Measurements from ENCODE around the gene GPR150. TPM values are rescaled to one million over a fixed set of nuclear protein-coding genes. Genes with fewer than 3 reads are reported as not detected.

The GPR150 gene
- total and polyA plus RNA-seq, 5 donors from 2014 or later, result 0.19 to 0.77 (median 0.61) TPM

- peak overlapping the region in 1 of 3 donors; percentile 33 for H3K27ac Mint-ChIP-seq
These were observed 20.6 kb upstream of the GPR150 start for GRCh38 chr5:95599252-95599651.

GRCh38 chr5:95600557-95600956, 19.3 kb upstream of the GPR150 start:
- no peak overlapping the region for H3K27ac Mint-ChIP-seq
- ATAC-seq (ENCODE audit: low read depth in 2 of 2), result no peak
- H3K27me3 Mint-ChIP-seq, result no peaks in the 10 kb centered on the region
- H3K27ac ChIP-seq (ENCODE audit: insufficient read depth, low read length, poor library complexity, severe bottlenecking), result no peak overlapping the region
- H3K9me3 Mint-ChIP-seq, result no peaks in the 10 kb centered on the region
- no peaks in the 10 kb centered on the region for H3K4me1 Mint-ChIP-seq
- peaks cover 22% of the 10 kb centered on the region for H3K36me3 Mint-ChIP-seq
- no peaks in the 10 kb centered on the region for H3K9me3 ChIP-seq (ENCODE audit: control insufficient read depth in 2 of 2, low read length in 2 of 2)
- DNase-seq, result no peak
- no peak overlapping the region for H3K4me3 ChIP-seq (ENCODE audit: low read depth, low read length)
- peaks cover 14% of the 10 kb centered on the region for H3K36me3 ChIP-seq (ENCODE audit: control insufficient read depth, insufficient read depth, low read length)
- H3K4me1 ChIP-seq (ENCODE audit: control insufficient read depth, insufficient read depth, low read length, poor library complexity, severe bottlenecking), result no peaks in the 10 kb centered on the region
- H3K27me3 ChIP-seq (ENCODE audit: control insufficient read depth, insufficient read depth, low read length), result no peaks in the 10 kb centered on the region
- no peak overlapping the region for H3K4me3 Mint-ChIP-seq

More at GRCh38 chr5:95599252-95599651, 20.6 kb upstream of the GPR150 start:
- no peak for DNase-seq
- H3K27me3 ChIP-seq (ENCODE audit: control insufficient read depth, insufficient read depth, low read length), result no peaks in the 10 kb centered on the region
- no peak overlapping the region for H3K27ac ChIP-seq (ENCODE audit: insufficient read depth, low read length, poor library complexity, severe bottlenecking)
- H3K9me3 ChIP-seq (ENCODE audit: control insufficient read depth in 2 of 2, low read length in 2 of 2), result no peaks in the 10 kb centered on the region
- H3K36me3 ChIP-seq (ENCODE audit: control insufficient read depth, insufficient read depth, low read length), result peaks cover 14% of the 10 kb centered on the region
- no peak overlapping the region for H3K4me3 ChIP-seq (ENCODE audit: low read depth, low read length)
- Mint-ChIP-seq H3K36me3 (peaks cover 26% of the 10 kb centered on the region), H3K4me1 (no peaks in the 10 kb centered on the region), H3K4me3 (no peak overlapping the region), H3K9me3 (no peaks in the 10 kb centered on the region), H3K27me3 (no peaks in the 10 kb centered on the region)
- no peak for ATAC-seq (ENCODE audit: low read depth in 2 of 2)
- no peaks in the 10 kb centered on the region for H3K4me1 ChIP-seq (ENCODE audit: control insufficient read depth, insufficient read depth, low read length, poor library complexity, severe bottlenecking)

- Histone ChIP-seq H3K9me3 (ENCODE audit: control insufficient read depth in 2 of 2, low read length in 2 of 2) (no peaks in the 10 kb centered on the region), H3K27me3 (ENCODE audit: control insufficient read depth, insufficient read depth, low read length) (no peaks in the 10 kb centered on the region), H3K27ac (ENCODE audit: insufficient read depth, low read length, poor library complexity, severe bottlenecking) (no peak overlapping the region), H3K4me3 (ENCODE audit: low read depth, low read length) (no peak overlapping the region), H3K36me3 (ENCODE audit: control insufficient read depth, insufficient read depth, low read length) (peaks cover 12% of the 10 kb centered on the region), H3K4me1 (ENCODE audit: control insufficient read depth, insufficient read depth, low read length, poor library complexity, severe bottlenecking) (no peaks in the 10 kb centered on the region)
- Mint-ChIP-seq H3K36me3 (peaks cover 15% of the 10 kb centered on the region), H3K4me1 (no peaks in the 10 kb centered on the region), H3K4me3 (no peak overlapping the region), H3K27me3 (peaks cover 4% of the 10 kb centered on the region), H3K9me3 (no peaks in the 10 kb centered on the region), H3K27ac (no peak overlapping the region)
- DNase-seq (no peak), ATAC-seq (ENCODE audit: low read depth in 2 of 2) (no peak)
These were observed 14.1 kb upstream of the GPR150 start for GRCh38 chr5:95605786-95606185.

GRCh38 chr5:95606419-95606818, 13.5 kb upstream of the GPR150 start:
- Histone ChIP-seq H3K4me1 (ENCODE audit: control insufficient read depth, insufficient read depth, low read length, poor library complexity, severe bottlenecking) (no peaks in the 10 kb centered on the region), H3K9me3 (ENCODE audit: control insufficient read depth in 2 of 2, low read length in 2 of 2) (no peaks in the 10 kb centered on the region), H3K27me3 (ENCODE audit: control insufficient read depth, insufficient read depth, low read length) (no peaks in the 10 kb centered on the region), H3K27ac (ENCODE audit: insufficient read depth, low read length, poor library complexity, severe bottlenecking) (no peak overlapping the region), H3K36me3 (ENCODE audit: control insufficient read depth, insufficient read depth, low read length) (peaks cover 6% of the 10 kb centered on the region), H3K4me3 (ENCODE audit: low read depth, low read length) (no peak overlapping the region)
- H3K4me1 Mint-ChIP-seq, result no peaks in the 10 kb centered on the region
- H3K27me3 Mint-ChIP-seq, result peaks cover 4% of the 10 kb centered on the region
- no peaks in the 10 kb centered on the region for H3K9me3 Mint-ChIP-seq
- peak overlapping the region in 1 of 3 donors; percentile 49 for H3K27ac Mint-ChIP-seq
- DNase-seq (no peak), ATAC-seq (ENCODE audit: low read depth in 2 of 2) (no peak)
- no peak overlapping the region for H3K4me3 Mint-ChIP-seq
- peaks cover 11% of the 10 kb centered on the region for H3K36me3 Mint-ChIP-seq

- Histone ChIP-seq H3K4me3 (ENCODE audit: low read depth, low read length) (no peak overlapping the region), H3K4me1 (ENCODE audit: control insufficient read depth, insufficient read depth, low read length, poor library complexity, severe bottlenecking) (no peaks in the 10 kb centered on the region), H3K27ac (ENCODE audit: insufficient read depth, low read length, poor library complexity, severe bottlenecking) (no peak overlapping the region), H3K9me3 (ENCODE audit: control insufficient read depth in 2 of 2, low read length in 2 of 2) (peaks cover 0 to 12% of the 10 kb centered on the region in 2 experiments), H3K36me3 (ENCODE audit: control insufficient read depth, insufficient read depth, low read length) (no peaks in the 10 kb centered on the region), H3K27me3 (ENCODE audit: control insufficient read depth, insufficient read depth, low read length) (no peaks in the 10 kb centered on the region)
- Mint-ChIP-seq H3K4me1 (no peaks in the 10 kb centered on the region), H3K36me3 (peaks cover 10% of the 10 kb centered on the region), H3K4me3 (no peak overlapping the region), H3K9me3 (peaks cover 0 to 9% (median 6%) of the 10 kb centered on the region in 7 donors), H3K27me3 (peaks cover 6% of the 10 kb centered on the region), H3K27ac (no peak overlapping the region)
- ATAC-seq (ENCODE audit: low read depth in 2 of 2) (no peak), DNase-seq (no peak)
These were observed 10.2 kb upstream of the GPR150 start for GRCh38 chr5:95609711-95610110.

GRCh38 chr5:95610546-95610945, 9.3 kb upstream of the GPR150 start:
- peaks cover 6% of the 10 kb centered on the region for H3K36me3 Mint-ChIP-seq
- Histone ChIP-seq H3K27me3 (ENCODE audit: control insufficient read depth, insufficient read depth, low read length) (no peaks in the 10 kb centered on the region), H3K4me3 (ENCODE audit: low read depth, low read length) (no peak overlapping the region), H3K4me1 (ENCODE audit: control insufficient read depth, insufficient read depth, low read length, poor library complexity, severe bottlenecking) (no peaks in the 10 kb centered on the region), H3K36me3 (ENCODE audit: control insufficient read depth, insufficient read depth, low read length) (no peaks in the 10 kb centered on the region), H3K27ac (ENCODE audit: insufficient read depth, low read length, poor library complexity, severe bottlenecking) (no peak overlapping the region), H3K9me3 (ENCODE audit: control insufficient read depth in 2 of 2, low read length in 2 of 2) (peaks cover 0 to 12% of the 10 kb centered on the region in 2 experiments)
- H3K4me3 Mint-ChIP-seq, result no peak overlapping the region
- peaks cover 0 to 9% (median 6%) of the 10 kb centered on the region in 7 donors for H3K9me3 Mint-ChIP-seq
- ATAC-seq (ENCODE audit: low read depth in 2 of 2), result no peak
- peaks cover 0 to 2% (median 0%) of the 10 kb centered on the region in 4 donors for H3K4me1 Mint-ChIP-seq
- H3K27ac Mint-ChIP-seq, result no peak overlapping the region
- DNase-seq, result no peak
- peaks cover 10% of the 10 kb centered on the region for H3K27me3 Mint-ChIP-seq

GRCh38 chr5:95611396-95611795, 8.5 kb upstream of the GPR150 start:
- Mint-ChIP-seq H3K36me3 (peaks cover 6% of the 10 kb centered on the region), H3K9me3 (peaks cover 0 to 9% (median 6%) of the 10 kb centered on the region in 7 donors), H3K27ac (no peak overlapping the region), H3K4me1 (peaks cover 0 to 2% (median 0%) of the 10 kb centered on the region in 4 donors), H3K27me3 (peaks cover 10% of the 10 kb centered on the region), H3K4me3 (no peak overlapping the region)
- Histone ChIP-seq H3K27ac (ENCODE audit: insufficient read depth, low read length, poor library complexity, severe bottlenecking) (no peak overlapping the region), H3K4me1 (ENCODE audit: control insufficient read depth, insufficient read depth, low read length, poor library complexity, severe bottlenecking) (no peaks in the 10 kb centered on the region), H3K27me3 (ENCODE audit: control insufficient read depth, insufficient read depth, low read length) (no peaks in the 10 kb centered on the region), H3K4me3 (ENCODE audit: low read depth, low read length) (no peak overlapping the region), H3K9me3 (ENCODE audit: control insufficient read depth in 2 of 2, low read length in 2 of 2) (peaks cover 0 to 12% of the 10 kb centered on the region in 2 experiments), H3K36me3 (ENCODE audit: control insufficient read depth, insufficient read depth, low read length) (no peaks in the 10 kb centered on the region)
- no peak for DNase-seq
- no peak for ATAC-seq (ENCODE audit: low read depth in 2 of 2)

GRCh38 chr5:95613514-95613913, 6.4 kb upstream of the GPR150 start:
- peaks cover 0 to 2% (median 1%) of the 10 kb centered on the region in 4 donors for H3K4me1 Mint-ChIP-seq
- H3K9me3 Mint-ChIP-seq, result peaks cover 0 to 9% (median 6%) of the 10 kb centered on the region in 7 donors

More at GRCh38 chr5:95613514-95613913, 6.4 kb upstream of the GPR150 start:
- ATAC-seq (ENCODE audit: low read depth in 2 of 2), result no peak
- peaks cover 2% of the 10 kb centered on the region for H3K27me3 ChIP-seq (ENCODE audit: control insufficient read depth, insufficient read depth, low read length)
- Mint-ChIP-seq H3K36me3 (peaks cover 6% of the 10 kb centered on the region), H3K4me3 (no peak overlapping the region), H3K27me3 (peaks cover 6% of the 10 kb centered on the region), H3K27ac (no peak overlapping the region)
- no peaks in the 10 kb centered on the region for H3K4me1 ChIP-seq (ENCODE audit: control insufficient read depth, insufficient read depth, low read length, poor library complexity, severe bottlenecking)
- no peak overlapping the region for H3K27ac ChIP-seq (ENCODE audit: insufficient read depth, low read length, poor library complexity, severe bottlenecking)
- H3K9me3 ChIP-seq (ENCODE audit: control insufficient read depth in 2 of 2, low read length in 2 of 2), result peaks cover 0 to 12% of the 10 kb centered on the region in 2 experiments
- H3K36me3 ChIP-seq (ENCODE audit: control insufficient read depth, insufficient read depth, low read length), result no peaks in the 10 kb centered on the region
- no peak for DNase-seq
- H3K4me3 ChIP-seq (ENCODE audit: low read depth, low read length), result no peak overlapping the region
